ENCODE data around the gene CEACAM19. TPM values are rescaled to one million over a fixed set of nuclear protein-coding genes. Genes with fewer than 3 reads are reported as not detected.

CEACAM19 gene
- total RNA-seq, 1 donor from 2014 or later: 2.0 TPM

- no peak for DNase-seq
Measured at GRCh38 chr19:44723299-44723951, 52.1 kb downstream of the CEACAM19 start.

- peak; percentile 55 for DNase-seq
Measured at GRCh38 chr19:44723952-44724319, 52.7 kb downstream of the CEACAM19 start.

GRCh38 chr19:44725251-44725650, 54.0 kb downstream of the CEACAM19 start:
- DNase-seq: no peak

DNA sequence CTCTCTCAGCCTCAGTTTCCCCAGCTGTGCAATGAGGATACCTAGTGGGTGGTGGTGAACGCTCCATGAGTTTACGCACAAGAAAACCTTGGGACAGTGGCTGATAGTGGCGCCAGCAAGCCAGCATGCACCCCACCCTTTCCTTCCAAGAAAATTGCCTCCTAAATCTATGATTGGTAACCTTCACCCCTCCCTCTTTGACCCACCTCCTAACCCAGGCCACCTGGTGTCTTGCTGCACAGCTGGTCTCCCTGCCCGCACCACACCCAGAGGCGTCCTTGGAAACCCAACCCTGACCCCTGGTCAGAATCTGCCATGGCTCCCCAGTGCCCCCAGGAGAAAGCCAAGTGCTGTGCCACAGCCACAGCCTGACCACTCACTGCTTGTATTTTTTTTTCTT, 54.4 kb downstream of the CEACAM19 start:
- no peak for DNase-seq

GRCh38 chr19:44726465-44726864, 55.2 kb downstream of the CEACAM19 start:
- DNase-seq: no peak

DNA sequence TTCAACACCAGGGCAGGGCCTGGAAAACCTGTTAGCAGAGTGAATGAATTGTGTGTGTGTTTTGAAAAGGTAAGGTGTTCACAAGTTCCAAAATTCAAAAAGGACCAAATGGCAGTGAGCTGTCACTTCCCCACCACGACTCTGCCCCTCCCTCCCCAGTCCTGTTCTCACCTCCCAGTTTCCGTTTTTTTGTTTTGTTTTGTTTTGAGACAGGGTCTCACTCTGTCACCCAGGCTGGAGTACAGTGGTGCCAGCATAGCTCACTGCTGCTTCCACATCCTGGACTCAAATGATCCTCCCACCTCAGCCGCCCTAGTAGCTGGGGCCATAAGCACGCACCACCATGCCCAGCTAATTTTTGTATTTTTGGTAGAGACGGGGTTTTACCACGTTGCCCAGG, 56.9 kb downstream of the CEACAM19 start:
- DNase-seq: no peak

DNA sequence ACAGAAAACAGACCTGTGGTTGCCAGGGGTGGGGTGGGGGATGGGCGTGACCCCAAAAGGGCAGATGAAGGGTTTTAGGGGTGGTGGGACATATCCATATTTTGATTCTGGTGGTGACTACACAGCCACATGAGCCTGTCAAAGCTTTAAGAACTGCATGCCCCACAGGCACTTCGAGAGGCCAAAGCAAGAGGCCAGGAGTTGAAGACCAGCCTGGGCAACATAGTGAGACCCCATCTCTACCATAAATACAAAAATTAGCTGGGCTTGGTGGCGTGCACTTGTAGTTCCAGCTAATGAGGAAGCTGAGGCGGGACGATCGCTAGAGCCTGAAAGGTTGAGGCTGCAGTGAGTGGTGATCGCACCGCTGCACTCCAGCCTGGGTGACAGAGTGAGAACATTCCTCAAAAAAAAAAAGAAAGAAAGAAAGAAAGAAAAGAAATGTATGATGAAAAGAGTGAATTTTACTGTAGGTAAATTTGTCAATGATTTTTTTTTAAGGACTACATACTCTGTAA, 58.3 kb downstream of the CEACAM19 start:
- DNase-seq: no peak

DNA sequence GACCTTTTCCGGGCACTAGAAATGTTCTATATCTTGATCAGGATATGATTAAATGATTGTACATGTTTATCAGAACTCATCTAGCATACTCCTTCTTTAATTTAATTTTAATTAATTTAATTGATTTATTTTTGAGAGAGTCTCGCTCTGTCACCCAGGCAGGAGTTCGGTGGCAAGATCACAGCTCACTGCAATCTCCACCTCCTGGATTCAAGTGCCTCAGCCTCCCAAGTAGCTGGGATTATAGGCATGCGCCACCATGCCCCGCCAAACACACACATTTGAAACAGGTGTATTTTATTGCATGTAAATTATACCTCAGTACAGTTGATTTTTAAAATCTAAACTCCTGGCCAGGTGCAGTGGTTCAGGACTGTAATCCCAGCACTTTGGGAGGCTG, 59.8 kb downstream of the CEACAM19 start:
- DNase-seq: no peak

GRCh38 chr19:44731622-44732021, 60.3 kb downstream of the CEACAM19 start:
- no peak for DNase-seq

- no peak for DNase-seq
Measured at GRCh38 chr19:44732235-44733014, 61.1 kb downstream of the CEACAM19 start.

Small RNAs within 50 kb of the gene (small RNA-seq; reads per million reads assigned to genes)
- gene RF00285: not detected

Other genes starting within 250 kb of the CEACAM19 start
- 23.1 TPM for gene ZNF229, start 223.0 kb upstream of the CEACAM19 start, total RNA-seq
- gene ZNF180, start 171.0 kb upstream of the CEACAM19 start, total RNA-seq: 19.5 TPM
- not detected for gene CEACAM20, start 141.8 kb upstream of the CEACAM19 start, total RNA-seq
- not detected for gene IGSF23, start 57.9 kb upstream of the CEACAM19 start, total RNA-seq
- gene PVR, start 27.6 kb upstream of the CEACAM19 start, total RNA-seq: 26.5 TPM
- not detected for gene CEACAM16, start 27.7 kb downstream of the CEACAM19 start, total RNA-seq
- not detected for gene BCL3, start 77.2 kb downstream of the CEACAM19 start, total RNA-seq
- gene CBLC, start 106.4 kb downstream of the CEACAM19 start, total RNA-seq: not detected
- 2.3 TPM for gene BCAM, start 137.6 kb downstream of the CEACAM19 start, total RNA-seq
- gene NECTIN2, start 174.8 kb downstream of the CEACAM19 start, total RNA-seq: 29.2 TPM
- 23.1 TPM for gene TOMM40, start 219.8 kb downstream of the CEACAM19 start, total RNA-seq
- gene APOE, start 234.3 kb downstream of the CEACAM19 start, total RNA-seq: 68.9 TPM
- gene APOC1, start 243.1 kb downstream of the CEACAM19 start, total RNA-seq: 5.3 TPM